Activated CD8-positive, alpha-beta memory T cell treated with anti-CD3 and anti-CD28 coated beads, Interleukin-2, amount 50 U/mL, for 24 hours (primary cell): ENCODE measurements around the gene CDKN1B.

Experiments
- DNase-seq: peaks from one replicate; pipeline ENCODE4 v3.0.0-alpha.2; 2020; ENCODE audit errors: extremely low read depth

CDKN1B gene

DNA sequence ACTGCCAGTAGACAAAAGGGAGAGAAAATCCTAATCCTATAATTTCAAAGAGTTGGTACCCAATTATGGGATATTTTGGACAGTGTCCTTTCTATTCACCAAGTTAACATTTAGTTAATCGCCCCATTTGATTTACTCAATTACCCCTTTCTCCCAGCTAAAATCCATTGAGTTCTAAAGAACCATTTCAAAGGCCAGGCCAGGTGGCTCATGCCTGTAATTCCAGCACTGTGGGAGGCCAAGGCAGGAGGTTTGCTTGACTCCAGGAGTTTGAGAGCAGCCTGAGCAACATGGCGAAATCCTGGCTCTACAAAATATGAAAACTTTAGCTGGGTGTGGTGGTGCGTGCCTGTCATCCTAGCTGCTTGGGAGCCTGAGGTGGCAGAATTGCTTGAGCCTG lies 15.7 kb upstream of the CDKN1B start:
- DNase-seq = no peak

DNA sequence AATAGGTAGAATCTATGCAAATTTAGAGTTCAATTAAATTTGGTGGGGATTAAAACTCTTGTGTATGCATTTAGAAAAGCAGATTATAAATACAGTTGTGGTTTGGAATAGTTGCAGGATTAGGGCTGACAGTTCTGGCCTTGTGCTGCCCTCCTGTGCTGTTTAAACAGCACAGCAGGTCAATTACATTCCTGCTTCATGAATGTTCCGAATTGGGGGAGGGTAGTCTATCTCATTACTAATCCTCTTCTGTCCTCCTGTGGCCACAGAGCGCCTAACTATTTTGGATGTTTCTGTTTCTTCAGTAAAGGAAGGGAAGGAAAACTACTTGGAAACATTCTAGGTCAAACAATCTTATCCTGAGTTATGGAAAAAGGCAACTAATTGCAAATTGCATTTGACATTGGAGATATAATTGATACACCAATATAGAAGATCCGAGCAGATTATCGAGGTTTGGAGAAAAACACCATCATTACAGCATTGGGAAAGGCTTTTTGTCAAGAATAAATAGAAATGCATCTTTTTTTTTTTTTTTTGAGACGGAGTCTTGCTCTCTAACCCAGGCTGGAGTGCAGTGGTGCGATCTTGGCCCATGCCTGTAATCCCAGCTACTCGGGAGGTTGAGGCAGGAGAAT lies 12.5 kb upstream of the CDKN1B start:
- DNase-seq = no peak

DNA sequence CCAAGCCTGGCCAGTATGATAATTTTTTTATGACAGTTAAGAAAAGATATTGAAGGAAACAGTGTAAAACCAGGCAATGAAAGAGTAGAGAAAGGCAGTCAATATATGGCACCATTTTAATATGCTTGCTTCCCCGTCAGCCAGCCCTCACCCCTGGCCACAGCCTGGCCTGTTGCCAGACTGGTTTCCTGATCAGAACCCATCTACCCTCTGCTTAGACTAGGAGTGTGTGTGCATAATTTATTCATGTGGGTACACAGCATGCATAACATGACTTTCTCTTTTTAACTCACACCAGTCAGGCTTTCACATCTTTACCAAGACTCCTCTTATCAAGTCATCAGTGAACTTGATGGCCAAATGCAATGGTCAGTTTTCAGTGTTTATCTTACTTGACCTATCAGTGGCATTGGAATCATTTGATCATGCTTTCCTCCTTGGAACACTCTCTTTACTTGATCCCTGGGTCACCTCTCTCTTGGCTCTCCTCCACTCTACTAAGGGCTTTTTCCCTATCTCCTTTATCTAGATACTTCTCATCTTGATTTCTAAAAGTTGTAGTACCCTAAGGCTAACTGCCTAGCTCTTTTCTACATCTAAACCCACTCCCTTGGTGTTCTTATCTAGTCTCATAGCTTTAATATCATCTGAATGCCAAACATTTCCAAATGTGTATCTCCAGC lies 11.2 kb upstream of the CDKN1B start:
- DNase-seq = no peak

DNA sequence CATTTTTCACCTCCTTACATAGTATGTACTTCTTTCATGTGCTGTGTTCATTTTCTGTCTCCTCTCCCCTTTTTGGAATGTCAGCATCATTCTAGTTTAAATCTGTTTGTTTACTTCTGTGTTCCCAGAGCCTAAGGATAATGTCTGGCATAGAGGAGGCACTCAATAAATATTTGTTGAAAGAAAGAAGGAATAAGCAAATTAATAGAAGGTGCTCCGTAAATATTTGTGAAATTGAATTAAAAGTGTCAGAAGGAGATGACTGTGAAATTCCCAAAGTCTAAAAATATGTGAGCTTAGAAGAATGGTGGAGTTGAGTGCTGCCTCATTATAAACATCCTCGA lies 3.3 kb upstream of the CDKN1B start:
- DNase-seq = no peak

DNA sequence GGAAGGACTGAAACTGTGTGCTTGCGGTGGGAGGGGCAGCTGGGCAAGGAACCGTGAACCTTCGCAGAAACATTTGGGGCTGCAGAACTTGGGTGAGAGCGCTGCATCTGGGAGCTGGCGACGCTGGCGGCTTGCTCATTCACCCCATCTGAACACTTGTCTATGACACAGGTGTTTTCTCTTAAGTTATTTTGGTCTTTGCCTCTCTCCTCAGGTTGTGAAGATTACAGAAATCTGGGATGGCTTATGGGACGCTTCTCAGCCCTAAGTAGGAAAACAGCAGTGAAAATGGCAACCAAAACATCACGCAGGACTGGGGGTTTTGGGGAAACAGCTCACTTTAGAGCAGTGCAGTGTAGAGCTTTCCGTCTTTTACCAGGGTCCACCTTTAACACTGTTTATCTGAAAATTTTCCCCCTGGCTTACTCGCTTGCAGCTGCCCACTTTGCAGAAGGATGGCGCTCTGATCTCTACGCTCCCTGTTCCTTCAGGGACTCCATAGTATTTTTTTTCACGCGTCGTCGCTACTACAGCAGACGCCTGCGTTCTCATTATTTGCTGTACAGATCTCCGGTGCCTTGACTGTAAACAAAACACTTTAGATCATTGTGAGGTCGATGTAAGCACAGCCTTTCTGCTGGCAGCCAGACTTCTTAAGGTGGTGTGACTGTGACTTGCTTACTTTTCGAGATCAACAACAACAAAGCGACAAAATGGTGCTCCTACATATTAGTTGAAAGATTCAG lies 2.7 kb upstream of the CDKN1B start:
- DNase-seq = no peak

DNA sequence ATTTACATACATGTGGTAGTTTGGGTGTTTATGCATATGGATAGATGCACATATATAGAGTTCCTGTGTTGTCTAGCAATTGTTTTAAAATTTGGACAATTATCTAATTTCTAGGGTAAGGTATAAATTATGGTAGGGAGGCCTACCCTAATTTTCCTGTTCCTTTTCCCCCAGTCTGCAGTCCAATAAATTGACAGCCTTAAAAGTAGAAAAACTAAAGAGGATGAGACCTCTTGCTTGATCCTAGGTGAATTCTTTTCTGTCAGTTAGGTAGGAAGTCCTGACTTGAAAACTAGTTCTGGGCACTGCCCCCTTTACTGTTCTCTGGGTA lies 2.1 kb upstream of the CDKN1B start:
- DNase-seq = no peak

DNA sequence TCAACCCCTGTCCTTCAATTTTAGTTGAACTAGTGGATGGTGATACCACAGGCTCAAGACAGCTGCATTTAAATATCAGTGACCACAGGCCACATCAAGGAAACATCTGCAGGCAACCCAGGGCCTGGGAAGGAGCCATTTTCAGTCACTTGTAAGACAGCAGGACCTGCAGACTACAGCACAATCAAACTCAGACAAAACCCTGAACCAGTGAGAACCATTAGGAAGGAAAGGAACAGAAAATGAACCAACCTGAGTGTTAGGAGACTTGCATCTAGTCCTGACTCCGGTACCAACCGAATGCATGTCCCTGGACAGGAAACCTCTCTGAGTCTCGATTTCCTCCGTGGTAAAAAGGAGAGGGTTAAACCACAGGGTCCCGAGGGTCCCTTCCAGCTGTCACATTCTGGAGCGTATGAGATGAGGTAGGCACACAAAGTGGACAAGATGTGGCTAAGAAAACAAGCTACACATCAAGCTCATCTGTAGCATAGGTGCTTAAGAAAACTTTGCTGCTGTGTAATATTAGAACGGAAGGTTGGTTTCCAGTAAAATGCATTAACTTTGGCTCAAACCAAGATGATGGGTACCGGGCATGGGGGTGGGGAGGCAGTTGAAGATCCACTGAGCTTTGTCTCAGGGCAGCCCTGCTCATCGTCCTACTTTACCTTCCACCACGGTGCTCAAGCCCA lies 1.6 kb upstream of the CDKN1B start:
- no peak for DNase-seq

DNA sequence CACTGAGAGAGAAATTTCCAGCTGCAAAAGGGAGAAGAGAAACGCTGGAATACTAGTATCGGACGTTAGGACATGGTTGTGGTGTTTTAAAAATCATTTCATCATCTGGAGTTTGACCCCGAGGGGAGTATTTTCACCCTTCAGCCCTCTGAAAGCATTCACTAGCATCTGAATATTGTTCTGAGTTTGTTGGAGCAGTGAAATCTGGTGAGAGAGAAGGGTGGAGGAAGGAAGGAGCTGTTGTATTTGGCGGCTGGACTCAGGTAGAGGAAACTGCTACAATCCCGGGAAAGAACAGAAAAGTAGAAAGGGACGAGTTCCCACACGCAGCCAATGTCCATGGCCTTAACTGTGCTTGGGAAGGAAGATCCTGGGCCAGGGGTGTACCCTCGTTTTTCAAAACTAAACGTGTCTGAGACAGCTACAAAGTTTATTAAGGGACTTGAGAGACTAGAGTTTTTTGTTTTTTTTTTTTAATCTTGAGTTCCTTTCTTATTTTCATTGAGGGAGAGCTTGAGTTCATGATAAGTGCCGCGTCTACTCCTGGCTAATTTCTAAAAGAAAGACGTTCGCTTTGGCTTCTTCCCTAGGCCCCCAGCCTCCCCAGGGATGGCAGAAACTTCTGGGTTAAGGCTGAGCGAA lies 896 bp upstream of the CDKN1B start:
- no peak for DNase-seq

DNA sequence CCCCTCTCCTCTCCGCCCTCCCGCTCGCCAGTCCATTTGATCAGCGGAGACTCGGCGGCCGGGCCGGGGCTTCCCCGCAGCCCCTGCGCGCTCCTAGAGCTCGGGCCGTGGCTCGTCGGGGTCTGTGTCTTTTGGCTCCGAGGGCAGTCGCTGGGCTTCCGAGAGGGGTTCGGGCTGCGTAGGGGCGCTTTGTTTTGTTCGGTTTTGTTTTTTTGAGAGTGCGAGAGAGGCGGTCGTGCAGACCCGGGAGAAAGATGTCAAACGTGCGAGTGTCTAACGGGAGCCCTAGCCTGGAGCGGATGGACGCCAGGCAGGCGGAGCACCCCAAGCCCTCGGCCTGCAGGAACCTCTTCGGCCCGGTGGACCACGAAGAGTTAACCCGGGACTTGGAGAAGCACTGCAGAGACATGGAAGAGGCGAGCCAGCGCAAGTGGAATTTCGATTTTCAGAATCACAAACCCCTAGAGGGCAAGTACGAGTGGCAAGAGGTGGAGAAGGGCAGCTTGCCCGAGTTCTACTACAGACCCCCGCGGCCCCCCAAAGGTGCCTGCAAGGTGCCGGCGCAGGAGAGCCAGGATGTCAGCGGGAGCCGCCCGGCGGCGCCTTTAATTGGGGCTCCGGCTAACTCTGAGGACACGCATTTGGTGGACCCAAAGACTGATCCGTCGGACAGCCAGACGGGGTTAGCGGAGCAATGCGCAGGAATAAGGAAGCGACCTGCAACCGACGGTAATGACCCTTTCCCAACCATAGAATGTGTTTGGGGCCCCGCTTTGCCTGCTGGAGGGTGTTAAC lies 615 bp downstream of the CDKN1B start:
- DNase-seq = no peak

DNA sequence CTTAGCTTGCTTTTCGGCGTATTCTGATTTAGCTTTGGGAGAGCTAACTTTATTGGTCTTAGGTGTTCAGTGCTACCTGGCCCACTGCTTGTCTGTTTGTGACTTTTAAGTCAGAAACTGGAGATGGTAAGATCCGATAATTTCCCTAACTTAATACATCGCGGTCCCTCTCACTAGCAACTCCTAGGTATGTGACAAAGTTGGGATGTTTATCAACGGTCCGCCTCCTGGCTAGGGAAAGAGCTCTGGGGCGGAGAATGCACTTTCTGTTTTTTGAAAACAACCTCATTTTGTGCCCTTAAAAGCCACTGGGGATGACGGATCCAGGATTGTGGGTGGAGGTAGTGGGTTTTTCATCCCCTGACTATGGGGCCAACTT lies 1.2 kb downstream of the CDKN1B start:
- DNase-seq = no peak

DNA sequence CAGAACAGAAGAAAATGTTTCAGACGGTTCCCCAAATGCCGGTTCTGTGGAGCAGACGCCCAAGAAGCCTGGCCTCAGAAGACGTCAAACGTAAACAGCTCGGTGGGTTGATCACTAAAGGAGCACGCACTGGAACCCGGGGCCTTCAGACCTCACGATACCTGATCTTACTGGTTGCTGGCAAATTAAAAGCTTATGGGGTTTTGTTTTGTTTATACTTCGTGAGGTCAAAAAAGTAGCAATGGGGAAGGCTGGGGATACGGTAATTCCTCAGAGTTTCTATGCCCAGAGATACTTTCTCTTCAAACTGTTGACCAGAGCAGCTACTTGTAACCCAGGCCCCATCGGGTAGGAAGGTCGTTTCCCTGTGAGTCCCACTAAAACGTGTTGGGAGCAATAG lies 1.7 kb downstream of the CDKN1B start:
- no peak for DNase-seq

DNA sequence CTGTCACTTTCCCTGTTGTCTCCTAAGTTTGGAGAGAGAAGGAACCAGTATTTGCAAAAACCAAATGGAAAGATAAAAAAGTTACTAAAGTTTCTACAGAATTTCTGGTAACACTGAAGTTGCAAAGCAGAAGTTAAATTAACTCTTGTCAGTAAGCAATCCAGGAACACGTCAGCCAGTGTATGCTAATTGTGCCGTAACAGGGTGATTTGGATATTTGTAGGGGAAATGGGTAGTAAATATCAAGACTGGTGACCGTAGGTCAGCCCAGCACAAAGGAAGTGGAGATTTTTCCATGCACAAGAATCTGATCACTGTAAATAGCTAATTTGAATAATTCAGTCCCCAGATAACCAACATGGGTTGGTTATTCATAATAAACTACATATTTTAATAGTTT lies 2.3 kb downstream of the CDKN1B start:
- DNase-seq = no peak

DNA sequence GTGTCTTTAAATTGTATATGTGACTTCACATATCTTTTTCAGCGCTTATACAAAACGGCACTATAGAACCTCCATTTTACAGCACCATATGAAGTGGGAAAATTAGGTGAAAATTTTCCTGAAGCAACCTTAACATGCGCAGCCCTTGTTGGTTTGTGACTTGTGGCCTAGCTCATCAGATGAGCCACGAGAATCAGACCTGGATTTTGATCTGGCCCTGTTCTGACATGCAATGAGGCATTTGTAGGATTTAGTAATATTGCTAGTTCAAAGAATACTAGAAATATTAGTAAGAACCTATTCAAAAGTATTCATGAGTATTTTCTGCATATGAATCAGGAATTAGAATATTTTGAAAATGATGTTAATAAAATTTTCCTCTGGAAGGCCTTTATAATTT lies 2.9 kb downstream of the CDKN1B start:
- DNase-seq = no peak

DNA sequence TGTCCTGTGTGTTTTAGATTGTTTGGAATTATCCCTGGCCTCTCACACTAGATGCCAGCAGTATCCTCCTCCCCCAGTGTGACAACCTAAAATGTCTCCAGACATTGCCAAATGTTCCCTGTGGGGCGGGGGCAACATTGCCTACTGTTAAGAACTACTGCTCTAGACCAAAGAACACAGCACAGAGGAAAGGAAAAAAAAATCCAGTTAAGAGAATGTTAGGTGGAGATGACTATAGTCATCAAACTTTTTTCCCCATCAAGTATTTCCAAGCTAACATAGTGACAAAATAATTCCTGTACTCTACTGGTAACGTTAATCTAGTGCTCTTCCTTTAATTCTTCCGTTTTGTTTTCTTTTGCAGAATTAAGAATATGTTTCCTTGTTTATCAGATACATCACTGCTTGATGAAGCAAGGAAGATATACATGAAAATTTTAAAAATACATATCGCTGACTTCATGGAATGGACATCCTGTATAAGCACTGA lies 3.5 kb downstream of the CDKN1B start:
- DNase-seq = no peak

DNA sequence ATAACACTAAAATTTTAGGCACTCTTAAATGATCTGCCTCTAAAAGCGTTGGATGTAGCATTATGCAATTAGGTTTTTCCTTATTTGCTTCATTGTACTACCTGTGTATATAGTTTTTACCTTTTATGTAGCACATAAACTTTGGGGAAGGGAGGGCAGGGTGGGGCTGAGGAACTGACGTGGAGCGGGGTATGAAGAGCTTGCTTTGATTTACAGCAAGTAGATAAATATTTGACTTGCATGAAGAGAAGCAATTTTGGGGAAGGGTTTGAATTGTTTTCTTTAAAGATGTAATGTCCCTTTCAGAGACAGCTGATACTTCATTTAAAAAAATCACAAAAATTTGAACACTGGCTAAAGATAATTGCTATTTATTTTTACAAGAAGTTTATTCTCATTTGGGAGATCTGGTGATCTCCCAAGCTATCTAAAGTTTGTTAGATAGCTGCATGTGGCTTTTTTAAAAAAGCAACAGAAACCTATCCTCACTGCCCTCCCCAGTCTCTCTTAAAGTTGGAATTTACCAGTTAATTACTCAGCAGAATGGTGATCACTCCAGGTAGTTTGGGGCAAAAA lies 4.1 kb downstream of the CDKN1B start:
- no peak for DNase-seq

DNA sequence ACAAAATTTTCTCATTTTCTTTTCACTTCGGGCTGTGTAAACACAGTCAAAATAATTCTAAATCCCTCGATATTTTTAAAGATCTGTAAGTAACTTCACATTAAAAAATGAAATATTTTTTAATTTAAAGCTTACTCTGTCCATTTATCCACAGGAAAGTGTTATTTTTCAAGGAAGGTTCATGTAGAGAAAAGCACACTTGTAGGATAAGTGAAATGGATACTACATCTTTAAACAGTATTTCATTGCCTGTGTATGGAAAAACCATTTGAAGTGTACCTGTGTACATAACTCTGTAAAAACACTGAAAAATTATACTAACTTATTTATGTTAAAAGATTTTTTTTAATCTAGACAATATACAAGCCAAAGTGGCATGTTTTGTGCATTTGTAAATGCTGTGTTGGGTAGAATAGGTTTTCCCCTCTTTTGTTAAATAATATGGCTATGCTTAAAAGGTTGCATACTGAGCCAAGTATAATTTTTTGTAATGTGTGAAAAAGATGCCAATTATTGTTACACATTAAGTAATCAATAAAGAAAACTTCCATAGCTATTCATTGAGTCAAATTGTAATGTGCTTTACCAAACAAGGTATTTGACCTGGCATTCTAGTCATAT lies 4.8 kb downstream of the CDKN1B start:
- DNase-seq = no peak

DNA sequence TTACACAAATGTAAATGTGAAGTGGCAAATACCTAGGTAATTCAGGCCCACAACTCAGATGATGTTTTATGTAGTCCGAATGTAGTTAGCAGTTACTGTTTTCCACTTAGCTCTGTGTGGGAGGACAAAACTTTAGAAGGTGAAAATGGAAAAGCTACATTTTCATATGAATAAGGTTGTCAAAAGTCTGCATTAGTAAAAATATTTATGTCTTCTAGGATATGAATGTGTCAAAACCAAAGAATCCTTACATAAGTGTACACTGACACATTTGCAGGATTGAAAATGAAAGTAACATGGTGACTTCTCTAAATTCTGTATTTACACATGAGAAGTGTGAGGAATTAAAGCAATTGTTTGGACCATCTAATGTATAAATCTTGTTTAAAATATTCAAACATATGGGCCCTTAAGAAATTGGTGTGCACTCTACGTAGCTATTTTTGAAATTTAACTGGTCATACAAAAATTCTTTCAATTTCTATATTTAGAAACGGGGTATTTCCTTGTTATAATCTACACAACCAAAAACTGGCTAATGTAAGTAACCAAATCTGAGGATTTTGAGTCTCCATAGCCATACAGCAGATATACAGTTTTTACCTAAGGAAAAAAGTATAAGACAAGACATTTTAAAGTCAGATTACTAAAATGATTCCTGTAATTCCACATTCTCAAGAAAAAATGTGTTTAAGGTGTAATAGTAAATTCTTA lies 5.4 kb downstream of the CDKN1B start:
- DNase-seq = no peak

DNA sequence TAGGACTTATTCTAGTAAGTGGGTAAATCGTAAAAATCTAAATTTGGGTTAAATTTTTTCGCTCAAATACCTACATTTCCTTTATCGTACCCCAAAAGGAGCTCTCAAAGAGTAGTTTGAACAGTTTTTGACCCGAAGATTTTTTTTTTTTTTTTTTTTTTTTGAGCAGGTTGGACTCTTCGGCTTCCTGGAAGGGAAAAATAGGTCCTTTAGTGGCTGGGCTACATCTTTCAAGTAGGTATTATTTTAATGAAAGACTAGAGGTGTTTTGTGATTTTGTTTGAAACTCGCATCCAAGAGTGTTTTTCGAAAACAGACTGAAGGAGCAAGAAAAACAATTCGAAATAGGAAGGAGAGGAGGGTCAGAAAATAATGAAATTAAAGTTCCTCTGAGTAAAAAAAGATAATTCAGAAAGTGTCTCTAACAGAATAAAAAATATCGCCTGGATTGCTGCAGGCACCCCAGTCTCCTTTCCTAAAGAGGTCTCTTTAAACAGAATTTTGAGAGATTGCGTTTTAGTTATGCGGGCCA lies 6.0 kb downstream of the CDKN1B start:
- no peak for DNase-seq

DNA sequence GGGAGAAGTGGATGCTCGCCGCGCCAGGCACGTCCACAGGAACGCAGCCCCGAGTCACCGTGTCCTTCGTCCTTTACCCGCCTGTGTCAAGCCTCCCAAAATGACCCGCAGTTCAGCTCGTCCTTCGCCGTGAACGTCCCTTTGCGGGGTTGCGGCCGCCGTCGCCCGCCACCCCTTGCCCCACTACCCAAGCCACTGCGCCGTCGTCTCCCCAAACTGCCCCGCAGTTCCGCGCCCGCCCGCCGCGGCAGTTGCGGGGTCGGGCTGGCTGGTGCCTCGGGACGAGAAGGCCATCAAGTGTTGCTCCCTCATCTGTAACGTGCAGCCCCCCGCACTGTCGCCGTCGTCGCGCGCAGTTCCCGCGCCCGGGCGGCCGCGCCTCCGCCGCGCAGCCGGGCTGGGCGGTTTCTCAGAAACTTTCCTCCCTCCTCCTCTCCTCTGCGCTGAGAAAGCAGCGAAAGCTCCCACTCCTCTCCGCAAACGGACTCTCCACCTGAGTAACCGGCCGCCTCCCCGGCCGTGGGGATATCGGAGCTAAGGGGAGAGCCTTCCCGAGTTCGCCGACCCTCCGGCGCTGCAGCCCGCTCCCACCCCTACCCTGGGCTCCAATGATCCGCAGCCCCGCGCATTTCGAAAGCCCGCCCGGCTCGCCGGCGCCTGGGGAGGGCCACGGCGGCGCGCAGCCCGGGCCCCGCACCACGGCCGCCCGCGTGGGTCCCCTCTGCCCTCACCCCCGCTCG lies 6.7 kb downstream of the CDKN1B start:
- DNase-seq = no peak
